Ishikawa (cell line): Measurements from ENCODE around the gene RDH8.

Experiments used
- CEBPB ChIP-seq: IDR thresholded peaks from 2 replicates; pipeline ENCODE4 v1.6.1; 2012
- EGR1 ChIP-seq: IDR thresholded peaks from 2 replicates; pipeline ENCODE4 v1.6.1; 2012
- EP300 ChIP-seq: IDR thresholded peaks from 2 replicates; pipeline ENCODE4 v1.6.1; 2012; ENCODE audit warnings: borderline replicate concordance
- NFIC ChIP-seq: IDR thresholded peaks from 2 replicates; pipeline ENCODE4 v1.6.1; 2012
- RAD21 ChIP-seq: IDR thresholded peaks from 2 replicates; pipeline ENCODE4 v1.6.1; 2012; ENCODE audit warnings: low read depth
- TCF12 ChIP-seq: IDR thresholded peaks from 2 replicates; pipeline ENCODE4 v1.6.1; 2012; ENCODE audit warnings: low read depth

- no peak for TF ChIP-seq RAD21
- TF ChIP-seq TCF12: no peak
- no peak for TF ChIP-seq EP300
- no peak for TF ChIP-seq NFIC
- no peak for TF ChIP-seq EGR1
- TF ChIP-seq CEBPB: no peak
Observed at GRCh38 chr19:10045371-10045770, 32.1 kb downstream of the RDH8 start.
